Measurements from ENCODE around the gene MAP3K3.

Gene MAP3K3

DNA sequence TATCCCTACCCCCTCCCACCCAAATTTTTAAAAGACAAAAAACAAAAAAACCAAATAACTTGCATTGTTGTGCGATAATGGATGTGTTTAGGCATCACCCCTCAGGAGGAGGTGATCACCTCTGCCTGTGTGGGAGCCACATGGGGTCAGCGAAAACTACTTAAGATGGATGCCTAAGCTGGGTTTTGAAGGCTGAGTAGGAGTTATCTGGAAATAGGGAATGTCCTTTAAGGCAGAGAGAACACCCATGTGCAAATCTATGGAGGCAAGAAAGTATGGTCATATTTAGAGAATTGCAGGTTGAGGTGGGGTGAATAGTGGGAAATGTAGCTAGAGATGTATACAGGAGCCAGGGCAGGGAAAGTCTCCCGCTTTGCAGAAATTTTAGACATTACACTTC is 27.1 kb upstream of the MAP3K3 start:
- TF ChIP-seq TEAD4 (IDR thresholded peaks at IDR 0.05) (no peak), NFIC (IDR thresholded peaks at IDR 0.05) (no peak), FOXM1 (IDR thresholded peaks at IDR 0.05; ENCODE audit: borderline replicate concordance, low read depth) (no peak), EGR1 (IDR thresholded peaks at IDR 0.05) (no peak), CEBPB (IDR thresholded peaks at IDR 0.05) (no peak), TCF12 (IDR thresholded peaks at IDR 0.05; ENCODE audit: low read depth) (no peak), CREB1 (IDR thresholded peaks at IDR 0.05; ENCODE audit: low read depth) (no peak), YY1 (IDR thresholded peaks at IDR 0.05; ENCODE audit: low read depth) (no peak)
- TF ChIP-seq, protein P1, sequence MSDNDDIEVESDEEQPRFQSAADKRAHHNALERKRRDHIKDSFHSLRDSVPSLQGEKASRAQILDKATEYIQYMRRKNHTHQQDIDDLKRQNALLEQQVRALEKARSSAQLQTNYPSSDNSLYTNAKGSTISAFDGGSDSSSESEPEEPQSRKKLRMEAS (IDR thresholded peaks at IDR 0.05) = no peak
- TF ChIP-seq, protein P2, sequence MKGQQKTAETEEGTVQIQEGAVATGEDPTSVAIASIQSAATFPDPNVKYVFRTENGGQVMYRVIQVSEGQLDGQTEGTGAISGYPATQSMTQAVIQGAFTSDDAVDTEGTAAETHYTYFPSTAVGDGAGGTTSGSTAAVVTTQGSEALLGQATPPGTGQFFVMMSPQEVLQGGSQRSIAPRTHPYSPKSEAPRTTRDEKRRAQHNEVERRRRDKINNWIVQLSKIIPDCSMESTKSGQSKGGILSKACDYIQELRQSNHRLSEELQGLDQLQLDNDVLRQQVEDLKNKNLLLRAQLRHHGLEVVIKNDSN (IDR thresholded peaks at IDR 0.05) = no peak

DNA sequence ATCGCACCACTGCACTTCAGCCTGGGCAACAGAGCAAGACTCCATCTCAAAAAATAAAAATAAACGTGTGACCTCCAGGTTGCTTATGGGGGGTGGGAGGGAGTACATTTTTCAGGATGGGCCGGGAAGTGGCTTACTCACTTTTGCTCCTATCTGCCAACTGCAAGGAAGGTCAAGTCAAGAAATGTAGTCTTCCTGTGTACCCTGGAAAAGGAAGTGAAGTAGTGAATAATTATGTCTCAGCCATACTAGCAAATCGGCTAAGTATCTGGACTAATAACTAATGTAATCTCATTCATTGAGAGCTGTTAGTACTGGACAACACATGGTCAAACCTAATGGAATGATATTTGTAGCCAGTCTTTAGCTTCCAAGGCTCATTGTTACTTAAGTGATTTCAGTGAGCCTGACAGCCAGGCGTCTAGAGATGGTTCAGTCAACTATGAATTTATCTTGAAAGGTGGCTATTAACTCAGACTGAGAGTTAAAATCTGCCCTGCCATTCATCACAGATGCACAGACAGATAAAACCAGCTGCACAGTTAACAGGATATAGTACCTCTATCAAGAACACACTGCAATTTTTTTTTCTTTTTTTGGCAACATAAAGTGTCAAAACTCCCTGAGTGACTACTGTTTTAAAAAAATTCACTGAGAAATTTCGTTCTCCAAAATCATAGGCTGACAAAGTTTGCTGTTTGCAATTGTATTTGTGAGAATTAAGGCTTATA is 25.2 kb upstream of the MAP3K3 start:
- TF ChIP-seq CREB1 (IDR thresholded peaks at IDR 0.05; ENCODE audit: low read depth) (no peak), YY1 (IDR thresholded peaks at IDR 0.05; ENCODE audit: low read depth) (no peak), CEBPB (IDR thresholded peaks at IDR 0.05) (no peak), TEAD4 (IDR thresholded peaks at IDR 0.05) (no peak), EP300 (IDR thresholded peaks at IDR 0.05; ENCODE audit: borderline replicate concordance) (no peak), RAD21 (IDR thresholded peaks at IDR 0.05; ENCODE audit: low read depth) (no peak), NFIC (IDR thresholded peaks at IDR 0.05) (no peak), TCF12 (IDR thresholded peaks at IDR 0.05; ENCODE audit: low read depth) (no peak), TAF1 (IDR thresholded peaks at IDR 0.05; ENCODE audit: low read depth) (no peak), FOXM1 (IDR thresholded peaks at IDR 0.05; ENCODE audit: borderline replicate concordance, low read depth) (no peak), EGR1 (IDR thresholded peaks at IDR 0.05) (no peak), ZBTB7A (IDR thresholded peaks at IDR 0.05; ENCODE audit: low read depth) (no peak)
- TF ChIP-seq, protein P3, sequence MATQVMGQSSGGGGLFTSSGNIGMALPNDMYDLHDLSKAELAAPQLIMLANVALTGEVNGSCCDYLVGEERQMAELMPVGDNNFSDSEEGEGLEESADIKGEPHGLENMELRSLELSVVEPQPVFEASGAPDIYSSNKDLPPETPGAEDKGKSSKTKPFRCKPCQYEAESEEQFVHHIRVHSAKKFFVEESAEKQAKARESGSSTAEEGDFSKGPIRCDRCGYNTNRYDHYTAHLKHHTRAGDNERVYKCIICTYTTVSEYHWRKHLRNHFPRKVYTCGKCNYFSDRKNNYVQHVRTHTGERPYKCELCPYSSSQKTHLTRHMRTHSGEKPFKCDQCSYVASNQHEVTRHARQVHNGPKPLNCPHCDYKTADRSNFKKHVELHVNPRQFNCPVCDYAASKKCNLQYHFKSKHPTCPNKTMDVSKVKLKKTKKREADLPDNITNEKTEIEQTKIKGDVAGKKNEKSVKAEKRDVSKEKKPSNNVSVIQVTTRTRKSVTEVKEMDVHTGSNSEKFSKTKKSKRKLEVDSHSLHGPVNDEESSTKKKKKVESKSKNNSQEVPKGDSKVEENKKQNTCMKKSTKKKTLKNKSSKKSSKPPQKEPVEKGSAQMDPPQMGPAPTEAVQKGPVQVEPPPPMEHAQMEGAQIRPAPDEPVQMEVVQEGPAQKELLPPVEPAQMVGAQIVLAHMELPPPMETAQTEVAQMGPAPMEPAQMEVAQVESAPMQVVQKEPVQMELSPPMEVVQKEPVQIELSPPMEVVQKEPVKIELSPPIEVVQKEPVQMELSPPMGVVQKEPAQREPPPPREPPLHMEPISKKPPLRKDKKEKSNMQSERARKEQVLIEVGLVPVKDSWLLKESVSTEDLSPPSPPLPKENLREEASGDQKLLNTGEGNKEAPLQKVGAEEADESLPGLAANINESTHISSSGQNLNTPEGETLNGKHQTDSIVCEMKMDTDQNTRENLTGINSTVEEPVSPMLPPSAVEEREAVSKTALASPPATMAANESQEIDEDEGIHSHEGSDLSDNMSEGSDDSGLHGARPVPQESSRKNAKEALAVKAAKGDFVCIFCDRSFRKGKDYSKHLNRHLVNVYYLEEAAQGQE (IDR thresholded peaks at IDR 0.05; ENCODE audit: low read depth) = no peak
- TF ChIP-seq, protein P2 (IDR thresholded peaks at IDR 0.05) = no peak
- TF ChIP-seq, protein P1 (IDR thresholded peaks at IDR 0.05) = no peak

DNA sequence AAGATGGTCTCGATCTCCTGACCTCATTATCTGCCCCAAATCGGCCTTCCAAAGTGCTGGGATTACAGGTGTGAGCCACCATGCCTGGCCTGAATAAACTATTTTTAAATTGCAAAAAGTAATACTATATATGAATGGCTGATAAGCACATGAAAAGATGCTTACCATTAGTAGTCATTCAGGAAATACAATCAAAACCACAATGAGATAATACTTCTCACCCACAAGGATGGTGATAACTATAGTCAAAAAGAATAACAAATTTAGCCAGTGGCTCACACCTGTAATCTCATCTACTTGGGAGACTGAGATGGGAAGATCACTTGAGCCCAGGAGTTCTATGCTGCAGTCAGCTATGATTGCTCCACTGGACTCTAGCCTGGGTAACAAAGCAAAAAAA is 23.9 kb upstream of the MAP3K3 start:
- TF ChIP-seq TCF12 (IDR thresholded peaks at IDR 0.05; ENCODE audit: low read depth) = no peak
- no peak for TF ChIP-seq CEBPB (IDR thresholded peaks at IDR 0.05)
- TF ChIP-seq FOXM1 (IDR thresholded peaks at IDR 0.05; ENCODE audit: borderline replicate concordance, low read depth) = no peak
- TF ChIP-seq, protein P3 (IDR thresholded peaks at IDR 0.05; ENCODE audit: low read depth) = no peak
- TF ChIP-seq YY1 (IDR thresholded peaks at IDR 0.05; ENCODE audit: low read depth) = no peak
- no peak for TF ChIP-seq RAD21 (IDR thresholded peaks at IDR 0.05; ENCODE audit: low read depth)
- no peak for TF ChIP-seq EP300 (IDR thresholded peaks at IDR 0.05; ENCODE audit: borderline replicate concordance)
- TF ChIP-seq EGR1 (IDR thresholded peaks at IDR 0.05) = no peak
- no peak for TF ChIP-seq TEAD4 (IDR thresholded peaks at IDR 0.05)
- no peak for TF ChIP-seq NFIC (IDR thresholded peaks at IDR 0.05)
- TF ChIP-seq, protein P1 (IDR thresholded peaks at IDR 0.05) = no peak
- TF ChIP-seq CREB1 (IDR thresholded peaks at IDR 0.05; ENCODE audit: low read depth) = no peak
- TF ChIP-seq ZBTB7A (IDR thresholded peaks at IDR 0.05; ENCODE audit: low read depth) = no peak
- TF ChIP-seq TAF1 (IDR thresholded peaks at IDR 0.05; ENCODE audit: low read depth) = no peak
- TF ChIP-seq, protein P2 (IDR thresholded peaks at IDR 0.05) = no peak

DNA sequence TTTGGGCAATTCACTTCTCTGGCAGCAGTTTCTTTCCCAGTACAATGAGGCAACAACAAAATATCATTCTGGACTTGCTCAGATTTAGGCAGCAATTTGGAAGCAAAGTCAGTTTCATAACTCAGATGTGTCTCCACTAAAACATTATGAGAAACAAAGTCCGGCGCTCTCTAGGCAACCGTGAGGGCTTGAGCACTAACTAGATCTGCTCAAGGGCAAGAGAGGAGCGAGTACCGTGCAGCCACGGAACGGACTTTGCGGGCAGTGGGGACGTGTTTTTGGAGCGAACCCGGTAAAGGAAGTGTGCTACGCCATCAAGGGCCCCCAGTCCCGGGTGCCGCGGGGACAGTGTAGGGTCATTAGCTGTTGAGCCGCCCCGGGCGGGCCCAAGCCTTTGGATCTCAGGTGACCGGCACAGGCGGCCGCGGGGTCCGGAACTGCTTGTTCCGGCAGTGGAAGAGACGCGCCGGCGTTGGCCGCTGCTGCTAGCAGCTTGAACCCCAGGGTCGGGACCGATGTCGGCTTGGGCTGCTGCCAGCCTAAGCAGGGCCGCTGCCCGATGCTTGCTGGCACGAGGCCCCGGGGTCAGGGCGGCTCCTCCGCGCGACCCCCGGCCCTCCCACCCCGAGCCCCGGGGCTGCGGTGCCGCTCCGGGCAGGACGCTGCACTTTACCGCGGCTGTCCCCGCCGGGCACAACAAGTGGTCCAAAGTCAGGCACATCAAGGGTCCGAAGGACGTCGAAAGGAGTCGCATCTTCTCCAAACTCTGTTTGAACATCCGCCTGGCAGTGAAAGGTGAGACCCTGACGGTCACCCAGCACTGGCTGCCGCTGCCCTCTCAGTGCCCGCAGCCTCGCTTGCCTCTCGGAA is 21.4 kb upstream of the MAP3K3 start, which contains the start of gene TACO1:
TACO1 (plus strand) TSS at position 327 of the 870 bp plus-strand sequence; CDS start at position 516, 189 bp downstream.
- TF ChIP-seq YY1 (IDR thresholded peaks at IDR 0.05; ENCODE audit: low read depth) (peak; percentile 85), TCF12 (IDR thresholded peaks at IDR 0.05; ENCODE audit: low read depth) (peak; percentile 74; the same call in 1 of the 2 replicates), CEBPB (IDR thresholded peaks at IDR 0.05) (0 out of 2 replicates have a peak, but pooled peaks have one; percentile 4), EGR1 (IDR thresholded peaks at IDR 0.05) (no peak), ZBTB7A (IDR thresholded peaks at IDR 0.05; ENCODE audit: low read depth) (0 out of 2 replicates have a peak, but pooled peaks have one; percentile 33), CREB1 (IDR thresholded peaks at IDR 0.05; ENCODE audit: low read depth) (0 out of 2 replicates have a peak, but pooled peaks have one; percentile 4), RAD21 (IDR thresholded peaks at IDR 0.05; ENCODE audit: low read depth) (no peak), TAF1 (IDR thresholded peaks at IDR 0.05; ENCODE audit: low read depth) (peak; percentile 93), FOXM1 (IDR thresholded peaks at IDR 0.05; ENCODE audit: borderline replicate concordance, low read depth) (peak; percentile 22; the same call in 1 of the 2 replicates), EP300 (IDR thresholded peaks at IDR 0.05; ENCODE audit: borderline replicate concordance) (peak; percentile 40; the same call in 1 of the 2 replicates), NFIC (IDR thresholded peaks at IDR 0.05) (peak; percentile 78), TEAD4 (IDR thresholded peaks at IDR 0.05) (peak; percentile 30)
- TF ChIP-seq, protein P2 (IDR thresholded peaks at IDR 0.05) = peak; percentile 80
- TF ChIP-seq, protein P1 (IDR thresholded peaks at IDR 0.05) = peak; percentile 88
- TF ChIP-seq, protein P3 (IDR thresholded peaks at IDR 0.05; ENCODE audit: low read depth) = no peak
